Chondrocyte (in vitro differentiated cells): Measurements from ENCODE around the gene PBX3. TPM values are rescaled to one million over a fixed set of nuclear protein-coding genes. Genes with fewer than 3 reads are reported as not detected.

Experiments
- DNase-seq: peaks from one replicate; pipeline ENCODE4 v3.0.0; 2021; ENCODE audit warnings: mixed read lengths, low spot score
- H3K27ac Mint-ChIP-seq: one replicate; pipeline ENCODE4 v1.8.0; 2021; ENCODE audit warnings: mild to moderate bottlenecking, moderate library complexity, mixed read lengths; ENCODE audit not compliant: unreplicated experiment
- H3K27me3 Mint-ChIP-seq: 2 replicates; pipeline ENCODE4 v1.8.0; 2021; ENCODE audit warnings: low read depth, mixed read lengths
- H3K36me3 Mint-ChIP-seq: 2 replicates; pipeline ENCODE4 v1.8.0; 2021; ENCODE audit warnings: low read depth, mixed read lengths
- H3K4me1 Mint-ChIP-seq: 2 replicates; pipeline ENCODE4 v1.8.0; 2021; ENCODE audit warnings: low read depth, mild to moderate bottlenecking, mixed read lengths
- H3K4me3 Mint-ChIP-seq: one replicate; pipeline ENCODE4 v1.8.0; 2021; ENCODE audit warnings: mild to moderate bottlenecking, moderate library complexity, mixed read lengths; ENCODE audit not compliant: unreplicated experiment
- H3K9me3 Mint-ChIP-seq: 2 replicates; pipeline ENCODE4 v1.8.0; 2021; ENCODE audit warnings: low read depth, mixed read lengths
- total RNA-seq: library from RNA; stranded (reverse); gene quantifications from 3 replicates; pipeline ENCODE4 v1.2.1, GENCODE V29; 2021
- TF ChIP-seq, protein P1 (sequence below): fragments of 200-600 bp; sonication (generic); IDR thresholded peaks from 2 replicates; pipeline ENCODE4 v1.5.0; 2021; ENCODE audit warnings: antibody characterized with exemption, mild to moderate bottlenecking, moderate library complexity

PBX3 gene
- total RNA-seq, 1 donor from 2014 or later = 24.1 TPM

DNA sequence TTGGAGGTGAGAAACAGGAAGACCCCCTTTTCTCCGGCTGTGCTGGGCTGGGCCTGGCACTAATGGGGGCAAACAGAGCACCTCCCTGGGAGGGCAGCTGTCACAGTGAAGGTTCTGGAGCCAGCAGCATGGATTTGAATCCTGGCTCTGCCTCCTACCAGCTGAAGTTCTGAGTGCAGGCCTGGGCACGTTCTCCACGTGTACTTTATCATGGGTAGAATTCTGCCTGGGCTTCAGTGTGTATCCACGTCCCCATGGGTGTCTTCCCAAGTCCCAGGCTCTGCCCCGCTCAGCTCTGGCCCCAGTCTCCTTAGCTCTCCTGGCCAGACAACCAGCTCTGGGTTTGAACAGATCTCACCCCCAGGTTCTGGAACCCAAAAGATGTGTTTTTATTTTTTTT lies 223.2 kb downstream of the PBX3 start:
- Mint-ChIP-seq H3K36me3 (peaks cover 14% of the 10 kb centered on the region), H3K4me3 (no peak overlapping the region), H3K27ac (no peak overlapping the region), H3K4me1 (no peaks in the 10 kb centered on the region), H3K27me3 (no peaks in the 10 kb centered on the region), H3K9me3 (no peaks in the 10 kb centered on the region)
- DNase-seq = no peak
- TF ChIP-seq, protein P1, sequence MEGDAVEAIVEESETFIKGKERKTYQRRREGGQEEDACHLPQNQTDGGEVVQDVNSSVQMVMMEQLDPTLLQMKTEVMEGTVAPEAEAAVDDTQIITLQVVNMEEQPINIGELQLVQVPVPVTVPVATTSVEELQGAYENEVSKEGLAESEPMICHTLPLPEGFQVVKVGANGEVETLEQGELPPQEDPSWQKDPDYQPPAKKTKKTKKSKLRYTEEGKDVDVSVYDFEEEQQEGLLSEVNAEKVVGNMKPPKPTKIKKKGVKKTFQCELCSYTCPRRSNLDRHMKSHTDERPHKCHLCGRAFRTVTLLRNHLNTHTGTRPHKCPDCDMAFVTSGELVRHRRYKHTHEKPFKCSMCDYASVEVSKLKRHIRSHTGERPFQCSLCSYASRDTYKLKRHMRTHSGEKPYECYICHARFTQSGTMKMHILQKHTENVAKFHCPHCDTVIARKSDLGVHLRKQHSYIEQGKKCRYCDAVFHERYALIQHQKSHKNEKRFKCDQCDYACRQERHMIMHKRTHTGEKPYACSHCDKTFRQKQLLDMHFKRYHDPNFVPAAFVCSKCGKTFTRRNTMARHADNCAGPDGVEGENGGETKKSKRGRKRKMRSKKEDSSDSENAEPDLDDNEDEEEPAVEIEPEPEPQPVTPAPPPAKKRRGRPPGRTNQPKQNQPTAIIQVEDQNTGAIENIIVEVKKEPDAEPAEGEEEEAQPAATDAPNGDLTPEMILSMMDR = no peak

DNA sequence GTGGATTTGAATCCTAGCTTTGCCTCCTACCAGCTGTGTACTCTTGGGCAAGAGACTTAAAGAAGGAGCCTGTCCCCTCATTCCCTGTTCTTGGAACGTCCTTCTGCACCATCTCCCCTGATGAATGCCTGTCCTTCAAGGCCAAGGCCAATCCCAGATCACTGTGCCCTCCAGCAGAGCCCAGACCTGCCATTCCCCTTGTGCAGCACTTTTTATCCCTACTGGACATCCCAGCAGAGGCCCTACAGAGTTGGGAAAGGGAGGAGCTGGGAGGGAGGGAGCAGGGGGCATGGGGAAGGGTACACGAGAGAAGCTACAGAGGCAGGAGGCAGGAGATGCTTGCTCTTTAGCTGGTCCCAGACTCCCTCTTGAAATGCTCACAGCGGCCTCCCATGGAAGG lies 223.9 kb downstream of the PBX3 start:
- Mint-ChIP-seq H3K4me3 (no peak overlapping the region), H3K9me3 (peaks cover 2% of the 10 kb centered on the region), H3K27ac (no peak overlapping the region), H3K27me3 (no peaks in the 10 kb centered on the region), H3K4me1 (no peaks in the 10 kb centered on the region), H3K36me3 (peaks cover 11% of the 10 kb centered on the region)
- TF ChIP-seq, protein P1 = no peak
- no peak for DNase-seq

GRCh38 chr9:125972012-125972729 lies 225.0 kb downstream of the PBX3 start:
- no peaks in the 10 kb centered on the region for H3K27me3 Mint-ChIP-seq
- peaks cover 7% of the 10 kb centered on the region for H3K9me3 Mint-ChIP-seq
- H3K4me3 Mint-ChIP-seq = no peak overlapping the region
- H3K36me3 Mint-ChIP-seq = peaks cover 4% of the 10 kb centered on the region
- no peak for DNase-seq
- no peaks in the 10 kb centered on the region for H3K4me1 Mint-ChIP-seq
- TF ChIP-seq, protein P1 = no peak
- no peak overlapping the region for H3K27ac Mint-ChIP-seq

DNA sequence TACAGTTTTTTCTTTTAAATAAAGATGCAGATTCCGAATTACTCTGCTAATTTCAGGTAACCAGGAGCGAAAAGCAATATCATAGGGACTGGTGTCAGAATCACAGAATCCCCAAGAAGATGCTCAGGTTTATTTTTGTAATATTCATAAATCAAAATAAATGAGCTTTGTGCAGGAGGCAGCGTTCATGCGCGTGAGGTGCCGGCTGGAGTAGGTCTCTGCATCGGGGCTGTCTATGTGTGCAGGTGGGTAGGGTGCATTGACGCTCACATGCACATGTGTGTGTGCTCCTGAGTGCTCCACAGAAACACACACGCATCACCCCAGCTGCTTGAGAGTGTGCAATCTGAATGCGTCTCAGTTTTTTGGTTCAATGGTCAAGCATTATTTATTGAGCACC lies 226.4 kb downstream of the PBX3 start:
- DNase-seq = no peak
- peaks cover 4% of the 10 kb centered on the region for H3K36me3 Mint-ChIP-seq
- H3K27ac Mint-ChIP-seq = no peak overlapping the region
- no peaks in the 10 kb centered on the region for H3K4me1 Mint-ChIP-seq
- peaks cover 14% of the 10 kb centered on the region for H3K9me3 Mint-ChIP-seq
- H3K4me3 Mint-ChIP-seq = no peak overlapping the region
- TF ChIP-seq, protein P1 = no peak
- no peaks in the 10 kb centered on the region for H3K27me3 Mint-ChIP-seq

GRCh38 chr9:125974705-125975104 lies 227.5 kb downstream of the PBX3 start:
- Mint-ChIP-seq H3K9me3 (peaks cover 22% of the 10 kb centered on the region), H3K4me3 (no peak overlapping the region), H3K4me1 (no peaks in the 10 kb centered on the region), H3K36me3 (peaks cover 7% of the 10 kb centered on the region), H3K27me3 (no peaks in the 10 kb centered on the region), H3K27ac (no peak overlapping the region)
- TF ChIP-seq, protein P1 = no peak
- no peak for DNase-seq
